Liver (tissue), 3 donors: Measurements from ENCODE around the gene NKX1-1.

Experiments used
- CTCF ChIP-seq: fragments of 150-350 bp; IDR thresholded peaks from 2 replicates; pipeline ENCODE4 v1.5.1; 2017; ENCODE audit warnings: improper control_type of control experiment, low read depth, low read length; ENCODE audit not compliant: missing input control
- GABPA ChIP-seq, 2 donors: IDR thresholded peaks in 1 of 2; conservative IDR thresholded peaks in 1 of 2; 2 replicates each; pipeline ENCODE4 v1.6.1; 2016; ENCODE audit warnings: antibody characterized with exemption in 2 of 2, mild to moderate bottlenecking in 1 of 2, moderate library complexity in 1 of 2
- HNF4G ChIP-seq: IDR thresholded peaks from 2 replicates; pipeline ENCODE4 v1.6.1; 2016; ENCODE audit warnings: antibody characterized with exemption
- JUND ChIP-seq, 2 donors: IDR thresholded peaks; 2 replicates each; pipeline ENCODE4 v1.6.1; 2016; ENCODE audit warnings: antibody characterized with exemption in 2 of 2
- RAD21 ChIP-seq, 2 donors: IDR thresholded peaks; 2 replicates each; pipeline ENCODE4 v1.6.1; 2016; ENCODE audit warnings: antibody characterized with exemption in 2 of 2, mild to moderate bottlenecking in 2 of 2
- TAF1 ChIP-seq: conservative IDR thresholded peaks from 2 replicates; pipeline ENCODE4 v1.6.1; 2016; ENCODE audit warnings: antibody characterized with exemption, mild to moderate bottlenecking
- TF ChIP-seq, protein P1 (sequence below): IDR thresholded peaks from 2 replicates; pipeline ENCODE4 v1.6.1; 2016; ENCODE audit warnings: antibody characterized with exemption
- donor health status: healthy.
- donor health status: healthy.

DNA sequence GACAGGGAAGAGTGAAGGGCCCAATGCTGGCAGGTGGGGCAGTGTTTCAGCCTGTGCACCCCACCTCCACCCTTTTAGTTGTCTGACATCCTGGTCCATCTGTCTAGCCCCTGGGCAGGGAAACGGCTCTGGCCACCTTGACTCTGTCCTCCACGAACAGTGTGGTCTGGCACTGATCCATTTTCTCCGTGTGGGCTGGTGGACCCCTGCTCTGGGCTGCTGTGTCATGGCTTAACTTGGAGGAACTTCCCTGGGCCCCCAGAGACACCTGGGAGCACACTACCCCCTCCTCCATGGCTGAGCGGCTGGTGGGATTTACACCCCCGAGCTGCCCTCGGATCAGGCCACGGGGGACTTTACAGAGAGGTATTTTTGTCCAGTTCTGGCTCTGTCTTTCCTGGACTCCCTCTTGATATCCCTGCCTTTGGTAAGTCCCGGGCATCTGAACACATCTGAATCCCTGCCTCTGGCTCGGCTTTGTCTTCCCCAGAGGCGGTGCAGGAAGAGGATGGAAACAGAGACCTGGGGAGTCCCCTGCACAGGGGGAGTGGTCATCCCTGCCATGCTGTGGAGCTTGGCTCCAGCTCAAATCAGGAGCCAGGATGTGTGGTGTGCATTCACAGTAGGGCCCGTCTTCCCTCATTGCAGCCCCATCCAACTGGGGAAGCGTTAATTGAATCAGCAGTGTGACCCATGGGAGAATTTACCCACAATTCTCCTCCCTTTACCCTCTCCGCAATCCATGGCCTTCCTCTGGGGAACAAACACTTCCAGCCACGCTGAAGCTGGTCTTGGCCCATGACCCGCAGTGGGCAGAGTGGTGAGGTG is 6.3 kb upstream of the NKX1-1 start:
- no peak for TF ChIP-seq RAD21 (IDR thresholded peaks at IDR 0.05)
- TF ChIP-seq CTCF = no peak
- TF ChIP-seq GABPA (IDR thresholded peaks at IDR 0.05 in 1 of 2, conservative IDR thresholded peaks at IDR 0.05 in 1 of 2) = no peak
- TF ChIP-seq, protein P1, sequence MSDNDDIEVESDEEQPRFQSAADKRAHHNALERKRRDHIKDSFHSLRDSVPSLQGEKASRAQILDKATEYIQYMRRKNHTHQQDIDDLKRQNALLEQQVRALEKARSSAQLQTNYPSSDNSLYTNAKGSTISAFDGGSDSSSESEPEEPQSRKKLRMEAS = no peak
- TF ChIP-seq TAF1 = no peak
- TF ChIP-seq HNF4G = no peak
- TF ChIP-seq JUND (IDR thresholded peaks at IDR 0.05) = no peak
